NK-92 (cell line): ENCODE measurements around the gene CST3.
"Not testable (repeated sequence)": the region's sequence is repeated elsewhere in the genome, so short reads cannot be mapped to it uniquely, and the experiment has no call there.

Experiments used
- DNase-seq: peaks from one replicate; lab custom pipeline; 2025; ENCODE audit not compliant: unreplicated experiment; lab: John Stamatoyannopoulos, UW

The CST3 gene

DNA sequence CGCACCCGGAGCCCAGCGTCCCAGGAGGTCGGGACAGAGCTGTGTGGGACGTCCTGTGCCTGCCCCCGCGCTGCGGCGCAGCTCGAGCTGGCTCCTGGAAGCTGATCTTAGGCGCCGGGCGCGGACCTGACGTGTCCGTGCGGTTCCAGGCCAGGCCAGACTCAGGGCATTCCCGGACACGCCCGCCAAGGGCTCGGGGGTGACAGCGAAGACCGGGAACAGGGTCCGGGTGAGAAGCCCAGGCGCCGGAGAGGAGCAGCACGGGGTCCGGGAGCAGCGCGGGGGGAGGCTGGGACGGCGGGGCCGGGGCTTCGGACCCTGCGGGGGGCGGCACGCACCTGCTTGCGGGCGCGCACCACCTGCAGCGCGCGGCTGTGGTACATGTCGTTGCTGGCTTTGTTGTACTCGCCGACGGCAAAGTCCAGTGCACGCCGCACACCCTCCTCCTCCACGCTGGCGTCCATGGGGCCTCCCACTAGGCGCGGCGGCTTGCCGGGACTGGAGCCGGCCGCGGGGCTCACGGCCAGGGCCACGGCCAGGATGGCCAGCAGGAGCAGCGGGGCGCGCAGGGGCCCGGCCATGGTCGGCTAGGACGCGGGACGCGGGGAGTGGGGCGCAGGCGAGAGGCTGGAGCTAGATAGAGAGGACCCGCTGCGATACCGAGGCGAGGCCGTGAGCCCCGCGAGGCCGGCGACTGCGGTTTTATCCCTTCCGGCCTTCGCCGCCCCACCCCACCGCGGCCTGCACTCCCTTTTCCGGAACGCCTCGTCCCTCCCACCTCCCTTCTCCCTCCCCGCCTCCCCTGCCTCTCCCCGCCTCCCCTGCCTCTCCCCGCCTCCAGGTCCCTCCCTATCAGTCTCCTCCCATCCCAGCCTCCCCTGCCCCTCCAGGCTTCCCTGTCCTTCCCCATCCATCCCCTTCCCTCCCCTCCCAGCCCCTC, at the start of gene CST3:
CST3 (minus strand) TSS at position 674 of the 940 bp plus-strand sequence; CDS start at position 581, 93 bp downstream.
- DNase-seq, result no peak

- DNase-seq, result no peak
Observed at GRCh38 chr20:23686046-23686750, 48.4 kb upstream of the CST3 start.

- not testable (repeated sequence) for DNase-seq
Observed at GRCh38 chr20:23685529-23685896, 47.8 kb upstream of the CST3 start.

DNA sequence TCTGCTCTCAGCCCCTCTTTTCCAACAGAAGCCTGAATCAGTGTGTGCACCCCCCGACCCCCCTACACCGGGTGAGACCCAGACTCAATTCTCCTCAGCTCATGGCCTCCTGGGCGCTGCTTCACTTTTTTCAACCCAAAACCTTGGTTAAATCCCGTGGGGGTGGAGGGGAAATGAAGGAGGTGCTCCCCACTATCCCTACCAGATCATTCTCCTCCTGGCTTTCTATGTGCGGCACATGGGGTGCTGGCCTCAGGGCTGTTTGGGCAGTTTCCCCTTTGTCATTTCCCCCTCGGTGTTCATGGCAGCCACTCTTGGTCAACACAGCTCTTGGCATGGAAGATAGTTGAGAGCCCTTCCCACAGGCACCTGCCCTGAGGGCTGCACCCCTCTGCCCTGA, 46.5 kb upstream of the CST3 start:
- DNase-seq, result no peak

- no peak for DNase-seq
Observed at GRCh38 chr20:23683807-23684206, 46.1 kb upstream of the CST3 start.

- DNase-seq, result no peak
Observed at GRCh38 chr20:23683281-23683680, 45.5 kb upstream of the CST3 start.

- DNase-seq, result no peak
Observed at GRCh38 chr20:23680146-23680545, 42.4 kb upstream of the CST3 start.

- DNase-seq, result no peak
Observed at GRCh38 chr20:23679133-23680092, 41.7 kb upstream of the CST3 start.

DNA sequence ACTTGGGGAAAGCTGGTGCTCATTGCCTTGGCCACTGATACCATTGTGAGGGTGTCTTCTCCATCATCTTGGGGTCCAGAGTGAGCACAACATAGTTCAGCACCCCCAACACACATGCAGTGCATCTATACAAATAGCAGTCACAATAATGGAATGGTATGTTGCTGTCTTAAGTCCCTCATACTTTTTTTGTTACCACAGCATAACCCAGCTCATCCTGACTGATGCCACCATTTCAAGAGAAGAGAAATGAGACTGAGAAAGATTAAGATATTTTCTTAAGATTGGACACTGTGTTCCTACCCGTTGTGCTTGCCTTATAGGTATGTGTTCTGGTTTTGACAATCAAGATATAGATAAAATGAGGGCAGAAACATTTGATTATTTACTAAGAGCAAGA, 35.5 kb upstream of the CST3 start:
- no peak for DNase-seq

GRCh38 chr20:23672158-23672557, 34.4 kb upstream of the CST3 start:
- DNase-seq, result no peak

DNA sequence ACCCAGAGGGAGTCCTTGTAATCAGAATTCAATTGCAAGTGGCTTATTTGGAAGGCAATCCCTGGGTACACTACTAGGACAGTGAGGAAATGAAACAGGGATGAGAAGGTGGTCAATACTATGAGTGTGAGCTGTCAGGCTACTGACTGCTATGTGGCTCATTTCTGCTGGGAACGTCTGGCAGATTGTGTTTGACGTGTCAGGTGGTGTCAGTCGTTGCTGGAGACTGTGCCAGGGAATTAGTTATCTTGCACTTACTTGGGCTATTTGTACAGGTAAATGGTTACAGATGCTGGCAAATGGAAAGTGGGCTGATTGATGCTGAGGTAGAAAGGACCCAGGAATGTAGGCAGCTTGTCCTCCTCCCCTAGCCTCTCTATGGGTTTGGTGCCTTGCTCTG, 33.7 kb upstream of the CST3 start:
- DNase-seq, result no peak

DNA sequence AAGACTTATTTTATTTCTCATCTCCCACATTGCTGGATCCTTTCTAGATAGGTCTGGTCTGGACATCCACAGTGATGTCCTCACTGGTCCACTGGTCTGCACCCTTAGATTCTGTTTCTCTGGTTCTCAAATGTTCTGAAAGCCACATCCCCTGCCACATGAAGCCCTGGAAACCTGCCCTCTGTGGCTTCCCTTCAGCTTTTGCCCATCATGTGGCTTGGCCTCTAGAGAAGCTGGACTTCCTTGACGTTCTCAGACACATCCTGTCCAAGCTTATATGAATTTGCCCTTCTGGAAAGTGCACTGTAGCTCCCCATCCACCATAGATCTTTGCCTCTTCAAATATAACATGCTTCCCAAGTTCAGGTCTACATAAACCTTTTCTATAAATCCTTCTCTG, 32.6 kb upstream of the CST3 start:
- no peak for DNase-seq

- DNase-seq, result no peak
Observed at GRCh38 chr20:23669866-23670265, 32.1 kb upstream of the CST3 start.

DNA sequence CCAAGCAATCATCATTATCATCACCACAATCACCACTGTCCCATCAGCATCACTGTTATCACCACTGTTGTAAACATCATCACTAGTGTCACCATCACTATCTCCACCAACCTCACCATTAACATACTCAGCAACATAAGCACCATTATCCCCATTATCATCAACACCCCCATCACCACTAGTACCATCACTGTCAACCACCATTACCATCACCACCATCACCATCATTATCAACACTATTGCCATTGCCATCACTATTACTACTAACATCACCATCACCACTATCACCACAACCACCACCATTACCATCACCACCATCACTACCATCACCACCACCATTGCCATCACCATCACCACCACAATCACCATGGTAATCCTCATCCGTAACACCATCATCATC, 31.6 kb upstream of the CST3 start:
- no peak for DNase-seq

- no peak for DNase-seq
Observed at GRCh38 chr20:23668477-23668951, 30.8 kb upstream of the CST3 start.

GRCh38 chr20:23667666-23668065, 29.9 kb upstream of the CST3 start:
- no peak for DNase-seq

DNA sequence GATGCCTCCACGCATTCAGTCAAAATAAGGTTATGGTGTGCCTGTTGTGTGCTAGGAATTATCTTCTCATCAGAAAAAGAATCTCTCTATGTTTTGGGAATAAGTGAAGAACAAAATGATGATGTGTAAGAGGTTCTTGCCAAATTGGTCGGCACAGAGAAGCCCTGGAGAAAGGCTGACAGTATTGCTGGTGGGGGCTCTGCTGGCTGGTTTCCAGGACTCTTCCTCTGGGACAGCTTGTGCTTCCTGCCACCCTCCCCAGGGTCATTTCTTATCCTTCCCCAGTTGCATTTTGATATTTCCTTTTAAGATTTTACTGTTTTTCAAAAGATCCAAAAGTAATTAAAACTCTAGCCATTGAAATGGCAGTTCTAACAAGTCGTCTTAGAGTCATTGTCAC, 28.9 kb upstream of the CST3 start:
- no peak for DNase-seq

DNA sequence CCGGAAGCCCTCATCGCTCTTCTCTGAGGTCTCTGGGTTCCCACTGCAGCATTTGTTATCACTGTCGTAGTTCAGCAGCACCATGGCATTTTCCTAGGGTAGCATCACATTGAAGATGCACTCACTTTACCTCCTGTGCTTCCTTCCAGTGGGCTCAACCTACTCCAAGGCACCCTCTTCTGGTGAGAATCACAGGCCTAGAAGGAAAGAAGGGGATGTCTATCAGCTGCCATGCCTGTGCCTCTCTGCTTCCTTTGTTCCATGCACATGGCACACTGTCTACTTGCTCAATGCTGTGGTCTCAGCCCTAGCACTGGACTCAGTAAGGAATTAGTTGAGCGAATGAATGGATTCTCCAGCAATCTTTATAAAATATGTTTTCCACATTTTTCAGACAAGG, 28.4 kb upstream of the CST3 start:
- DNase-seq, result no peak

- no peak for DNase-seq
Observed at GRCh38 chr20:23664954-23665353, 27.2 kb upstream of the CST3 start.

DNA sequence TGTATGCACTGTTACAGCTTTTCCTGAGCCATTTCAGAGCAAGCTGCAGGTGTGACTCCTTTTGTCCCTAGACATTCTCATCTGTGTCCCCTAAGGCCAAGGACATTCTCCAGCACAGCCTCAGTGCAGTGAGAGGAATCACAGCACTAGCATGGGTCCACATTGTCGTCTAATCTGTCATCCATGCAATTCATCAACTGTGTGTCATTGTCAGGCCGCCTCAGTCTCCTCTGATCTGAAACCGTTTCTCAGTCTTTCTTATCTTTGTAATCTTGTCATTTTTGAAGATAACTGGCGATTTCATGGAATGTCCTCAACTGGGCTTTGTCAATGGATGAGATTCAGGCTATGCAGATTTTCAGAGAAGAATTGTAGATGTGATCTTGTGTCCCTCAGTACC, 26.3 kb upstream of the CST3 start:
- not testable (repeated sequence) for DNase-seq

GRCh38 chr20:23663180-23663579, 25.4 kb upstream of the CST3 start:
- no peak for DNase-seq
